Loucy (cell line): ENCODE measurements around the gene TNS3.

Experiments used
- CTCF ChIP-seq: fragments of 200-600 bp; sonication (generic); conservative IDR thresholded peaks from 2 replicates; pipeline ENCODE4 v1.5.1; 2014; ENCODE audit warnings: mild to moderate bottlenecking, antibody characterized with exemption, low read length
- EZH2phosphoT487 ChIP-seq: fragments of 200-600 bp; IDR thresholded peaks from 2 replicates; pipeline ENCODE4 v1.6.1; 2018; ENCODE audit warnings: antibody characterized with exemption, mild to moderate bottlenecking, moderate library complexity, borderline replicate concordance

- TF ChIP-seq CTCF (no peak), EZH2phosphoT487 (no peak)
Measured at GRCh38 chr7:47253650-47254080, 328.2 kb downstream of the TNS3 start.
